ENCODE data around the gene SCN9A.

Gene SCN9A

GRCh38 chr2:166351319-166351718, 24.4 kb downstream of the SCN9A start:
- H3K4me3 ChIP-seq (ENCODE audit: low read length): no peak overlapping the region
- TF ChIP-seq CTCF (conservative IDR thresholded peaks at IDR 0.05; ENCODE audit: low read length): no peak
- peak; percentile 36 for DNase-seq (ENCODE audit: low read depth)

GRCh38 chr2:166350525-166350924, 25.2 kb downstream of the SCN9A start:
- TF ChIP-seq CTCF (conservative IDR thresholded peaks at IDR 0.05; ENCODE audit: low read length): no peak
- DNase-seq (ENCODE audit: low read depth): no peak
- no peak overlapping the region for H3K4me3 ChIP-seq (ENCODE audit: low read length)

GRCh38 chr2:166344286-166345113, 31.2 kb downstream of the SCN9A start:
- no peak for TF ChIP-seq CTCF (conservative IDR thresholded peaks at IDR 0.05; ENCODE audit: low read length)
- DNase-seq (ENCODE audit: low read depth): peak; percentile 60
- H3K4me3 ChIP-seq (ENCODE audit: low read length): no peak overlapping the region

- TF ChIP-seq CTCF (conservative IDR thresholded peaks at IDR 0.05; ENCODE audit: low read length): no peak
- no peak overlapping the region for H3K4me3 ChIP-seq (ENCODE audit: low read length)
- no peak for DNase-seq (ENCODE audit: low read depth)
These were observed 32.3 kb downstream of the SCN9A start for GRCh38 chr2:166343467-166343866.

- DNase-seq (ENCODE audit: low read depth): no peak
- no peak for TF ChIP-seq CTCF (conservative IDR thresholded peaks at IDR 0.05; ENCODE audit: low read length)
- H3K4me3 ChIP-seq (ENCODE audit: low read length): no peak overlapping the region
These were observed 34.3 kb downstream of the SCN9A start for GRCh38 chr2:166341426-166341825.

- no peak for TF ChIP-seq CTCF (conservative IDR thresholded peaks at IDR 0.05; ENCODE audit: low read length)
- DNase-seq (ENCODE audit: low read depth): no peak
- H3K4me3 ChIP-seq (ENCODE audit: low read length): no peak overlapping the region
These were observed 36.9 kb downstream of the SCN9A start for GRCh38 chr2:166338831-166339339.

GRCh38 chr2:166337932-166338331, 37.8 kb downstream of the SCN9A start:
- no peak overlapping the region for H3K4me3 ChIP-seq (ENCODE audit: low read length)
- TF ChIP-seq CTCF (conservative IDR thresholded peaks at IDR 0.05; ENCODE audit: low read length): no peak
- no peak for DNase-seq (ENCODE audit: low read depth)

Measured in AG10803 (cell line).